Stimulated activated CD4-positive, alpha-beta T cell treated with anti-CD3 and anti-CD28 coated beads, Interleukin-1b, Interleukin-23, amount 100 ng/mL, for 4 hours (primary cell): ENCODE measurements around the gene CARS1.
"Not testable (repeated sequence)": the region's sequence is repeated elsewhere in the genome, so short reads cannot be mapped to it uniquely, and the experiment has no call there.

Experiments
- DNase-seq, 2 donors: peaks; one replicate each; pipeline ENCODE4 v3.0.0-alpha.2; 2020; ENCODE audit warnings: low read depth in 2 of 2

CARS1 gene

DNA sequence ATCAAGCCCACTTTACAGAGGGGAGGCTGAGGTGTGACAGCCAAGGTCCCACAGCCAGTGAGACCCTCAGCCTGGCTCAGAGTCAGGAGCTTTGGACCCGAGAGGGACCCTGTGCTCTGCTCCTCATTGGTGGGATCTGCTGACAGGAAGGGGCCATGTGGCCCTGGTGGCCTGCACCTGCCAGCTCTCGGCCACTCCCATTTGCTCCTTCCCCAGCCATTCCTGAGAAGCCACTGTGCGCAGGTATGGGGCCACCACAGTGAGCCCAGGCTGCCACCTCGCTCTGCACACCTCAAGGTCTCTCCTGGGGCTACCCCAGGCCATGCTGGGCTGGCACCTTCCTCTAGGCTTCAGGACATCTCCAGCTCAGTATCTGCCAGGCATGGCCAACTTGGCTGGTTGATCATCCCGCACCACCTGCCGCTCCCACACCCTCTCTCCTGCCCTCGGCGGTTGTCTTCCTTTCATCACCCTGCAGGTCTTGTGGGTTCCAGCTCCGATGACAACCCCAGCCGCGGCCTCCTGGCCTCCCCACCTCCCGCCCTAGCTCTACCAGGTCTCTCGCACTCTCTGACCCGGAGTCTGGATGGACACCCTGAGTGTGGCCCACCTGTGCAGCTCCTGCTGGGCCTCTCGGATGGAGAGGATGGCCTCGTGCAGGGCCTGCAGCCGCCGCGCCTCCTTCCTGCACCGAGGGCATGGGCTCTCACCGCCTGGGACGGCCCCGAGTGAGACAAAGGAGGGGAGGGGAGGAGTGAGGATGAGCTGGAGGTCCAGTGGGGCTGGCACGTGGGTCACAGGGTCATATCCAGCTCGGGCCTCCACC is 32.2 kb upstream of the CARS1 start:
- no peak for DNase-seq

DNA sequence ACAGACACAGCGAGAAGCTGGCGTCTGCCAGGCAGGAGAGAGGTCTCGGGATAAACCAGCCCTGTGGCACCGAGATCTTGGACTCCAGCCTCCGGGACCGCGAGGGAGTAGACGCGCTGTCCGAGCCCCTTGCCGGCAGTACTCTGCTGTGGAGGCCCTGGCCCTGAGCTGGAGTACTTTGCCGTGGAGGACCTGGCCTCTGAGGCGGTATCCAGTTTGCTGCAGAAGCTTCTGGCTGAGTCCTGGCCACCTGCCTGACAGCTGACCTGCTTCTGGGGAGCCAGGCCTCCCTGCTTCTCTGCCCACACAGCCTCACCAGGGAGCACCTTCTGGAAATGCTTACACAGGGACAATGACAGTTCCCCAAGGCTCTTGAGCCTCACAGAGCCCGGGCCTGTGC is 31.6 kb upstream of the CARS1 start:
- DNase-seq, result no peak

DNA sequence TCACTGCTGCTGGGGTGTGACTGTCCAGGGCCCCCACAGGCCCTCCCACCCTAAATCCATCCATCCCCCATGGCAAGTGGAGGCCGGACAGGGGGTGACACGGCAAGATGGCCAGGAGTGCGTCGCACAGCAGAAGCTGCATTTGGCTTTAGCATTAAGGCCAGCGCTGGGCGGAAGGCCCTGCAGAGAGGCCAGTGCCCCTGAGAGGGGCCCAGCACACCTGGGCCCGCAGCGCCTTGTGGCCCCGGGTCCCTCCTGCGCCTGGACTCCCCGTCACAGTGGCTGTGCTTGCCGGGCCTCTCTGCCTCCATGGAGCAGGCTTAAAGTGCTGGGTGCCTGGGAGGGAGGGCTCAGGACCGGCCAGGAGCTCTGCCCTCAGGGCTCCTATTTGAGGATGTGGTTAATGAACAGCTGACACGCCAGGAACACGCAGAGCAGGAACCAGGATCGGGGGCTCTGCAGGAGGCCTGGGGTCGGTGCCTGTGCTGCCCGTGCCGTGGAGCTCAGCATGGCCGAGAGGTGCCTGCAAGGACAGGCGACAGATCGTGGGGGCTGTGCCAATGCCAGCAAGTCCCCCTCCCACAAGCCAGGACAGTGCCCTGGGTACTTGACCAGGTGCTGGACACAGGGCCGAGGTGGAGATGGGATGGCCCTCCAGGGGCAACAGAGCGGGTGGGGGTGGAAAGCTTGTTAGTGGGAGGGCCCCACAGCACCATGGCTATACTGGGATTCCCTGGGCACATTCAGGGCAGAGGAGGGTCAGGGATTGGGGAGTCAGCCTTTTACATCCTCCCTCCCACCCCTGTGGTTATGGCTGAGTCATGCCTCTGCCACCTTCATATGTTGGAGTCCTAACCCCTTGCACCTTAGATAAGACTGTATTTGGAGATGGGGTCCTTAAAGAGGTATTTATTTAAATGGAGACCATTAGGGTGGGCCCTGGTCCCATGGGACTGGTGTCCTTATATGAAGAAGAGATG is 30.9 kb upstream of the CARS1 start:
- DNase-seq, result no peak

DNA sequence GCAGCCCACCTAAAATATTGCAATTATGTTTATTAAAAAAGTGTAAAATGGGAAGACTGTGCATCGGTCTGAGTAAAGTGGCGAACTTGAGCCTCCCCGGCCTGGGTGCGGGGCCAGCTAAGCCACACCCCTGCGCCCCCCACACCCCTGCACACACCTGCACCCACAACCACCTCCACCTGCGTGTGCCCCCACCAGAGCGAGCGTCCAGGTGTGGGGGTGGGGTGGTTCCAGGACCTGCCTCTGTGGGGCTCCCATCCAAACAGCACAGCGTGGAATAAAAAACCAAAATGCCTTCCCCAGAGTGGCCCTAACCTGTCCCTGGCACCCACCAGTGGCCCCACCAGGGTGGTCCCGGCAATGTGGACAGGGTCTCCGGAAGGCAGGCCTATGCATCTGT is 30.1 kb upstream of the CARS1 start:
- DNase-seq, result no peak

DNA sequence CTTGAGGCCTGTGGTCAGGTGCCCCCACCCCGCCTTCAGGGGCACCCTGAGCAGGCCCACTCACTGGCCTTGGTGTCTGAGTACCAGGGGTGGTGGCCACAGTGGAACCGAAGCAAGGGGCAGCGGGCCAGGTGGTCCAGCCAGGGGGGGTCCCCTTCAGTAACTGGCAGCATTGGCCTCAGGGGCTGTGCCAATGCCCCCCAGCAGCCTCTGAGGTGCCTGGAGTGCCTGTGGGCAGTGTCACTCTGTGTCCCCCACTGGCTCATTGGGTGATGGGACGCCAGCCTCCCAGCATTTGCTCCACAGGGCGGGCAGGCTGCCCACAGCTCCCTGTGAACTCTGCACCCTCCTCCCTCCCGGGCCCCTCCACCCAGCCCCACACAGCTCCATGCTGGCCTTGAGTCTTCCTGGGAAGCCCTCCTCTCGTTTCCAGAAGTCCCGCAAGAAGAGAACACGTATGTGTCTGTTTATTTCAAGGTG is 29.5 kb upstream of the CARS1 start:
- no peak for DNase-seq

DNA sequence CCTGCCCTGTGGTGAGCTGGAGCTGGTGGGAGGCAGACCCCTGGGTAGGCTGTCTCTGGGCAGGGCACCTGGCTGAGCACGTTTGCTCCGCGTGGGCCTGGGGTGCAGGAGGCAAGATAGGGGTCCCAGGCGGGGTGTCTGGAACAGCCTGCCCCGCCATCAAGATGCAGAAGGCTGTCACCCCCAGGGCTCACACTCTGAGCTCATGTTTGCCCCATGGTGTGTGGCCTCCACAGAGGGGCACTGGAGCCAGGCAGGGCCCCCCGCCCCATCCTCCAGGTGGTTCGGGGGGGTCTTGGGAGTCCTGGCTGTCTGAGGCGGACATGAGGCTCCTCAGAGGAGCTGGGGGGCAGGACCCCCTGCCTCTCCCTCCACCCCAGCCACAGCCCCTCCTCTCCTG is 28.9 kb upstream of the CARS1 start:
- no peak for DNase-seq

DNA sequence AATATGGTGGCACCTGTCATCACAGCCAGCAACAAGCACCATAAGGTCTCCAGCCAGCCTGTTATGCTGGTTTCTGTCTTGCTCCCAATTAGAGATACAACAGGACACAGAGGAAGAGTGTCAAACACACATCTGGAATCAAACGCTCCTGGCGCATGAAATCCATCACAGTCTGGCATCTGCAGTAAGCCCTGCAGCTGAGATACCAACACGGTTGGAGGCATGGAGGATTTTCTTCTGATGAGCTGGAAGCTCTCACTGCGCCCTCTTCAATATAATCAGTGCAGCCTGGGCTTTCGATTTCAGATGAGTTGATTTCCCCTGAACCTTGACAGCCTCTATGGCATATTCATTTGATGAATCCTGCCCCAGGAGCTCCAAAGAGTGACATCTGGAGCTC is 27.8 kb upstream of the CARS1 start:
- no peak for DNase-seq

DNA sequence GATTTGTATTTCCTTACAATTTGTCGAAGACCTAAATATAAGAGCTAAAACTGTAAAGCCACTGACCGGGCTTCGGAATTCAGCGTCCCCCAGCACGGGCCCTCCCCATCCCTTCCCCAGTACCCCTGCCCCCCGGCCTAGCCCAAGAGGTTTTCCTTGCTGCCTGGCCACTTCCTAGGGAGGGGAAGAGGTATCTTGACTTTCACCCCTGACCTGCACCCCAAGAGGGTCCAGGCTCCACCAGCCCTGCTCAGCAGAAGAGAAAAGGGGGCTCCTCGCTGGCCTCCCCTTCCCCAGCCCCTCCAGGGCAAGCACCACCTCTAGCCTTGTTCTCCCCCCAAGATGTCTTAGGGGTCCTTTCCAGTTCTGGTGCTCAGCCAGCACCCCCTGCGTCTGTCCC is 26.1 kb upstream of the CARS1 start:
- no peak for DNase-seq

DNA sequence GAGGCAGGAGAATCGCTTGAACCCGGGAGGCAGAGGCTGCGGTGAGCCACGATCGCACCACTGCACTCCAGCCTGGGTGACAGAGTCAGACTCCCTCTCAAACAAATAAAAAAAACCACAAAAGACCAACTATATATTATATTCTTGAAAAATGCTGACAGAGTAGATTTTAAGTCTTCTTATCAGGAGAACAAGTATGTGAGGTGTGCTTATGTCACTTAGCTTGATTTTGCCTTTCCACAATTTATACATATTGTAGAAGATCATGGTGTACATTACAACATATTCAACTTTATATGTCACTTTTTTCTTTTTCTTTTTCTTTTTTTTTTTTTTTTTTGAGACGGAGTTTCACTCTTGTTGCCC is 24.1 kb upstream of the CARS1 start:
- no peak for DNase-seq

DNA sequence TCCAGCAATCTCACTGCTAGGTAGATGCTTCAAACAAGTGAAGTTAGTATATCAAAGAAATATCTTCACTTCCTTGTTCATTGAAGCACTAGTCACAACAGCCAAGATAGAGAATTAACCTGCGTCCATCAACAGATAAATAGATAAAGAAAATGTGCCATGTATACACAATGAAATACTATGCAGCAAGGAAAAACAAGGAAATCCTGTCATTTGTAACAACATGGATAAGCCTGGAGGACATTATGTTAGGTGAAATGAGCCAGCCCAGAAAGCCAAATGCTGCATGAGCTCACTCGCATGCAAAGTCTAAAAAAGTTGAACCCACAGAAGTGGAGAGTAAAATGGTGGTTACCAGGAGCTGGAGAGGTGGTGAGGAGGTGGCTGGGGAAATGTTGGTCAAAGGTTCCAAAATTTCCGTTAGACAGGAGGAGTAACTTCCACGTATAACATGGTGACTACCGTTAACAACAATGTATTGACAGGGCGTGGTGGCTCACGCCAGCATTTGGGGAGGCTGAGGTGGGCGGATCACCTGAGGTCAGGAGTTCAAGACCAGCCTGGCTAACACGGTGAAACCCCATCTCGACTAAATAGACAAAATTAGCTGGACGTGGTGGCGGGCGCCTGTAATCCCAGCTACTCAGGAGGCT is 23.6 kb upstream of the CARS1 start:
- no peak for DNase-seq

DNA sequence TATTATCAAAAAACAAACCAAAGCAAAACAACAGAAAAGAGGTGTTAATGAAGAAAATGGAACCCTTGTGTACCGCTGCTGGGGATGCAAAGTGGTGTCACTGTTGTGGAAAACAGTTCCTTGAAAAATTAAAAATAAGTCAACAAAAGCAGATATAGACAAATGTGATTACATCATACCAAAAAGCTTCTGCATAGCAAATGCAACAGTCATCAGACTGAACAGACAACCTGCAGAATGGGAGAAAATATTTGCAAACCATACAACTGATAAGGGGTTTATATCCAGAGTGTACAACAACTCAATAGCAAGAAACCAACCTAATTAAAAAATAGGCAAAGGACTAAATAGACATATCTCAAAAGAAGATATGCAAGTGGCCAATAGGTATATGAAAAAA is 22.9 kb upstream of the CARS1 start:
- DNase-seq, result no peak

DNA sequence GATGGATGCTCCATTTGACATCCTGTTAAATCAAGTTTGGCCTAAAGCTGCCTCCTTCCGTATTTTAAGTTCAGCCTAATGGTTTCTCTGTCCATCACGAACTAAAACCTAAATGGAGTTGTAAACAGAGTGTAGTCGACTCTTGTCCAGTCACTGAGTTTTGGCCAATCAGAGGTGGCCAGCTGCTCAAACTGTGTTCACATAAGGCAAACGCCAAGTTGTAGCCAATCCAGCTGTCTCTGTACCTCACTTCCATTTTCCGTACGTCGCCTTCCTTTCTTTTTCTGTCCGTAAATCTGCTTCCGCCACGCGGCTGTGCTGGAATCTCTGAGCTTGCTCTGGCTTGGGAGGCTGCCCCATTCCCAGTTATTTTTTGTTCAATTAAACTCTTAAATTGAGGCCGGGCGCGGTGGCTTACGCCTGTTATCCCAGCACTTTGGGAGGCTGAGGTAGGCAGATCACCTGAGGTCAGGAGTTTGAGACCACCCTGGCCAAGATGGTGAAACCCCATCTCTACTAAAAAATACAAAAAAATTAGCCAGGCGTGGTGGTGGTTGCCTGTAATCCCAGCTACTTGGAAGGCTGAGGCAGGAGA is 20.7 kb upstream of the CARS1 start:
- DNase-seq, result no peak

DNA sequence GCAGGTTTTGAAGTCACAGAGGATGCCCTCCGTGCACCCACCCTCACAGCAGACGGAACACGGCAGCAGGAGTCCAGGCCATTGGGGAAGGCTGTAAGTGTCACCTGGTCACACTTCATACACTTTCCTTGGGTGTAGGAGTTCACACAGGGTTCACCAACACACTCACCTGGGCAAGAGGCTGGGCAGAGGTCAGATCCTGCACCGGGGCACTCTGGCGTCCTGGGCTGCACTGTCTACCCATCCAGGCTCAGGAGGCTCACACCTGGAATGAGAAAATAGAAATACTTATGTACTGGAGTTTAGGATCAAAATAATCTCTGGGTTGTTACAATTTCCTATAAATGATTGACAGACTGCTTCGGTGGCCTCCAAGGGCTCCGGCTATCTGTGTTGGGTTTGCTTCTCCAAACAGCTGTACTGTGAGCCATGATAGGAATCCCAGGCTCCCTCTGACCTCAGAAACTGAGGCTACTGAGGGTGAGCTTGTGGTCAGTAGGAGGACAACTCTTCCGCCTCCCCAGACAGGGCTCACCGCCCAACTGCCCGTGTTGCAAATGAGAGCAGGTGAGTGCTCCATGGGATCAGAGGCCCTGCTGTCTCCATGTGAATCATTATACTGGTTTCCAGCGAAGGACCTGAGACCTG is 20.1 kb upstream of the CARS1 start:
- no peak for DNase-seq

DNA sequence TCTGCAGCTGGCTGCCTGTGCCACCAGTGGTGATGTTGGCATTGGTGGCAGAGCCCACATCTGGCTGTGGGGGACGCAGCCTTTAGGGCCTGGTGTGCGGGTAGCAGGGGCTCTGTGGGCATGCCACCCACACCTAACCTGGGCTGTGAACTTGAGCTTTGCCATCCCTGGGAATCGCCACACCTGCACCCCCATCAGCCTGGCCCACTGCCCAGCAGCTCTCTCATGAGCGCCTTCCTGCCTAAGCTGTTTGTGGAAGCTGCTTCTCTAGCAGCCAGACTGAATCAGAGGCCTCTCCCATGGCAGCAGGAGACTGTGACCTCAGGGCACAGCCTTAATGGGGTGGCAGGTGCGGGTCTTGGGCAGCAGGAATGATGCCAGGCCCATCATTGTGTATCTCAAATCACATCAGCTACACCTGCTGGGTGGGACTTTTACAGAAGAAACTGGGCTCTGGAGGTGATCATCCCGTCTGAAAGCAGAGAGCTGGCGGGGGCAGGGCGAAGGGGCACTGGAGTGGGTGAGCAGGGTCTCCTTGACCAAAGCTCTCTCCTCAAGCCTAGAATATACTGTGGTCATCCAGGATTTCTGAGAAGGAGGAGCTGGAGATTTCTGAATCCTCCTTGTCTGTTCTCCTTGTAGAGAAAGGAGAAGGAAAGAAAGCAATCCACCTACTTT is 17.8 kb upstream of the CARS1 start:
- no peak for DNase-seq

DNA sequence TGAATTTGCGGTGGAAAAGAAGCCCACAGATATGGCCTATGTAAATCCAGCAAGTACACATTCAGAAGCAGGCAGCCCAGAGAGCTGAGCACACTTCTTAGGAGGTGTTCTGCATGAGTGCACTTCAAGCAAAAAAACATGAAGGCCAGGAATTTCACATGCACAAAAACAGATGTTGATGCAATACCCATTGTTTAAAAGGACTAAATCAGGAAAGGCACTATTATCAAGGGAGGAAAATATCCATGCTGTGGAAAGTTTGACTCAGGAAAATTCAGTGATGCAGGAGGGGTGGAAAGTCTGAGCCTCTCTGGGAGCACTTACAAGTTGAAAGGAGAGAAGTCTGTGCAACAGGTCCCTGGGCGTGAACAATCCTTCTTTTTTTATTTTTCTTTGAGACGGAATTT is 15.8 kb upstream of the CARS1 start:
- DNase-seq, result no peak

DNA sequence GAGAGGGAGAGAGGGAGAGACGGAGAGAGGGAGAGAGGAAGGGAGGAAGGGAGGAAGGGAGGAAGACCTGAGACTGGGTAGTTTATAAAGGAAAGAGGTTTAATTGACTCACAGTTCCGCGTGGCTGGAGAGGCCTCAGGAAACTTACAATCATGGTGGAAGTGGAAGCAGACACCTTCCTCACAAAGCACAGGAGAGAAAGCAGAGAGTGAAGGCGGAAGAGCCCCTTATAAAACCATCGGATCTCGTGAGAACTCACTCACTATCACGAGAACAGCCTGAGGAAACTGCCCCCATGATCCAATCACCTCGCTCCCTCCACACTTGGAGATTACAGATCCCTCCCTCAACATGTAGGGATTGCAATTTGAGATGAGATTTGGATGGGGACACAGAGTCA is 12.2 kb upstream of the CARS1 start:
- DNase-seq, result no peak

DNA sequence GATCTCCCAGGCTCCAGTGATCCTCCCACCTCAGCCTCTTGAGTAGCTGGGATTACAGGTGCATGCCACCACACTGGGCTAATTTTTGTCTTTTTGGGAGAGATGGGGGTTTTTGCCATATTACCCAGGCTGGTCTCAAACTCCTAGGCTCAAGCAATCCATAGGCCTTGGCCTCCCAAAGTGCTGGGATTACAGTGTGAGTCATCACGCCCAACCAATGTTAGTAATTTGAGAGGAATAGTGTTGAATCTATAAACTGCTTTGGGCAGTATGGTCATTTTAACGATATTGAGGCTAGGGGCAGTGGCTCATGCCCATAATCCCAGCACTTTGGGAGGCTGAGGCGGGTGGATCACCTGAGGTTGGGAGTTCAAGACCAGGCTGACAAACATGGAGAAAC is 9.1 kb upstream of the CARS1 start:
- not testable (repeated sequence) for DNase-seq

DNA sequence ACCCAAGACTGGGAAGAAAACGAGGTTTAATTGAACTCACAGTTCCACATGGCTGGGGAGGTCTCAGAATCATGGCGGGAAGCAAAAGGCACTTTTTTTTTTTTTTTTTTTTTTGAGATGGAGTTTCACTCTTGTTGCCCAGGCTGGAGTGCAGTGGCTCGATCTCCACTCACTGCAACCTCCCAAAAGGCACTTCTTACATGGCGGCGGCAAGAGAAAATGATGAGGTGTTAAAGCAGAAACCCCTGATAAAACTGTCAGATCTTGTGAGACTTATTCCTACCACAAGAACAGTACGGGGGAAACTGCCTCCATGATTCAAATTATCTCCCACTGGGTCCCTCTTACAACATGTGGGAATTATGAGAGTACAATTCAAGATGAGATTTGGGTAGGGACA is 7.5 kb upstream of the CARS1 start:
- DNase-seq, result not testable (repeated sequence)

DNA sequence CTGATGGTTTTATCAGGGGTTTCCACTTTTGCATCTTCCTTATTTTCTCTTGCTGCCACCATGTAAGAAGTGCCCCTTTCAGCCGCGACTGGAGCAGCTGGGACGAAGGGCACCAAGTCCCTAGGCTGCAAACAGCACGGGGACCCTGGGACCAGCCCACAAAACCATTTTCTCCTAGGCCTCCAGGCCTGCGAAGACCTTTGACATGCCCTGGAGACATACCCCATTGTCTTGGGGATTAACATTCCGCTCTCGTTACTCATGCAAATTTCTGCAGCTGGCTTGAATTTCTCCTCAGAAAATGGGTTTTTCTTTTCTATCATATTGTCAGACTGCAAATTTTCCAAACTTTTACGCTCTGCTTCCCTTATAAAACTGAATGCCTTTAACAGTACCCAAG is 6.7 kb upstream of the CARS1 start:
- not testable (repeated sequence) for DNase-seq

DNA sequence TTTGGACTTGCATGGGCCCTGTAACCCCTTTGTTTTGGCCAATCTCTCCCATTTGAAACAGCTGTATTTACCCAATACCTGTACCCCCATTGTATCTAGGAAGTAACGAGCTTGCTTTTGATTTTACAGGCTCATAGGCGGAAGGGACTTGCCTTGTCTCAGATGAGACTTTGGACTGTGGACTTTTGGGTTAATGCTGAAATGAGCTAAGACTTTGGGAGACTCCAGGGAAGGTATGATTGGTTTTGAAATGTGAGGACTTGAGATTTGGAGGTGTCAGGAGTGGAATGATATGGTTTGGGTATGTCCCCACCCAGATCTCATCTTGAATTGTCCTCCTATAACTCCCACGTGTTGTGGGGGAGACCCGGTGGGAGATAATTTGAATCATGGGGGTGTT is 6.2 kb upstream of the CARS1 start:
- DNase-seq, result not testable (repeated sequence)
